HEK293 (cell line): Measurements from ENCODE around the gene FAM209B.

Source experiments
- PRDM1 ChIP-seq: fragments of 450-650 bp; formaldehyde crosslinking; IDR thresholded peaks from 2 replicates; pipeline ENCODE4; 2016; ENCODE audit warnings: missing biosample characterization, missing genetic modification characterization
- ZNF366 ChIP-seq: fragments of 450-650 bp; formaldehyde crosslinking; conservative IDR thresholded peaks from 2 replicates; pipeline ENCODE4 v1.5.1; 2016; ENCODE audit warnings: missing biosample characterization, missing genetic modification characterization
- TF ChIP-seq, protein P1 (sequence below): fragments of 450-650 bp; formaldehyde crosslinking; IDR thresholded peaks from 2 replicates; pipeline ENCODE4 v1.5.1; 2016; ENCODE audit warnings: missing biosample characterization, missing genetic modification characterization
- TF ChIP-seq, protein P2 (sequence below): fragments of 450-650 bp; formaldehyde crosslinking; IDR thresholded peaks from 2 replicates; pipeline ENCODE4 v1.5.1; 2016; ENCODE audit warnings: missing biosample characterization, missing genetic modification characterization

DNA sequence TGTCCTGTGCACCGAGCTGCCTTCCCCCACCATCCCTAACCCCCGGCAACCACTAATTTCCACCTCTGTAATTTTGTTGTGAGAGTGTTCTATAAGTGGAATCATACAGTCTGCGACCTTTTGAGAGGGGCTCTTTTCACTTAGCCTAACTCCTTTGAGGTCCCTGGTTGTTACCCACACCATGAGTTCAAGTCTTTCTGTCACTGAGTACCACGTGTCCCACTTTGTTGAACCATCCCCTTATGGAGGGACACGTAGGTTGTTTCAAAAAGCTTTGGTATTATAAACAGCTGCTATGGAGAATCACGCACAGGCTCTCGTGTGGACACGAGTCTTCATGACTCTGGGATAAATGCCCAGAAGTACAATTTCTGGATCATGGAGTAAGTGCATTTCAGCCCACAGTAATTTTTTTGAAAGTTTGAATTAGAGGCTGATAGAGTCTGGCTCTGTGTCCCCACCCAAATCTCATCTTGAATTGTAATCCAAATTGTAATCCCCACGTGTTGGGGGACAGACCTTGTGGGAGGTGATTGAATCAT lies 9.5 kb downstream of the FAM209B start:
- TF ChIP-seq, protein P1, sequence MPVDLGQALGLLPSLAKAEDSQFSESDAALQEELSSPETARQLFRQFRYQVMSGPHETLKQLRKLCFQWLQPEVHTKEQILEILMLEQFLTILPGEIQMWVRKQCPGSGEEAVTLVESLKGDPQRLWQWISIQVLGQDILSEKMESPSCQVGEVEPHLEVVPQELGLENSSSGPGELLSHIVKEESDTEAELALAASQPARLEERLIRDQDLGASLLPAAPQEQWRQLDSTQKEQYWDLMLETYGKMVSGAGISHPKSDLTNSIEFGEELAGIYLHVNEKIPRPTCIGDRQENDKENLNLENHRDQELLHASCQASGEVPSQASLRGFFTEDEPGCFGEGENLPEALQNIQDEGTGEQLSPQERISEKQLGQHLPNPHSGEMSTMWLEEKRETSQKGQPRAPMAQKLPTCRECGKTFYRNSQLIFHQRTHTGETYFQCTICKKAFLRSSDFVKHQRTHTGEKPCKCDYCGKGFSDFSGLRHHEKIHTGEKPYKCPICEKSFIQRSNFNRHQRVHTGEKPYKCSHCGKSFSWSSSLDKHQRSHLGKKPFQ (tag by site-specific recombination) = no peak
- TF ChIP-seq, protein P2, sequence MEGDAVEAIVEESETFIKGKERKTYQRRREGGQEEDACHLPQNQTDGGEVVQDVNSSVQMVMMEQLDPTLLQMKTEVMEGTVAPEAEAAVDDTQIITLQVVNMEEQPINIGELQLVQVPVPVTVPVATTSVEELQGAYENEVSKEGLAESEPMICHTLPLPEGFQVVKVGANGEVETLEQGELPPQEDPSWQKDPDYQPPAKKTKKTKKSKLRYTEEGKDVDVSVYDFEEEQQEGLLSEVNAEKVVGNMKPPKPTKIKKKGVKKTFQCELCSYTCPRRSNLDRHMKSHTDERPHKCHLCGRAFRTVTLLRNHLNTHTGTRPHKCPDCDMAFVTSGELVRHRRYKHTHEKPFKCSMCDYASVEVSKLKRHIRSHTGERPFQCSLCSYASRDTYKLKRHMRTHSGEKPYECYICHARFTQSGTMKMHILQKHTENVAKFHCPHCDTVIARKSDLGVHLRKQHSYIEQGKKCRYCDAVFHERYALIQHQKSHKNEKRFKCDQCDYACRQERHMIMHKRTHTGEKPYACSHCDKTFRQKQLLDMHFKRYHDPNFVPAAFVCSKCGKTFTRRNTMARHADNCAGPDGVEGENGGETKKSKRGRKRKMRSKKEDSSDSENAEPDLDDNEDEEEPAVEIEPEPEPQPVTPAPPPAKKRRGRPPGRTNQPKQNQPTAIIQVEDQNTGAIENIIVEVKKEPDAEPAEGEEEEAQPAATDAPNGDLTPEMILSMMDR (tag by site-specific recombination) = no peak
- no peak for TF ChIP-seq PRDM1
- no peak for TF ChIP-seq ZNF366 (tag by site-specific recombination)
